ENCODE results near the gene ATG7. TPM values are rescaled to one million over a fixed set of nuclear protein-coding genes. Genes with fewer than 3 reads are reported as not detected.

ATG7 gene
- total and polyA plus RNA-seq, 10 of the 15 experiments (the other 5 are each of a cell fraction or from before 2014, with no cell fraction given): 13.5 to 49.5 (median 26.4) TPM

- CTCF ChIA-PET: no interaction called here
- Histone ChIP-seq H3K9me3 (replicated peaks; ENCODE audit: control insufficient read depth, insufficient read depth, low read length) (no peaks in the 10 kb centered on the region), H3K4me1 (ENCODE audit: control insufficient read depth, insufficient read depth, low read length) (peaks cover under 1% of the 10 kb centered on the region; the same call in 1 of the 2 replicates), H3K4me2 (ENCODE audit: control insufficient read depth, insufficient read depth) (no peak overlapping the region), H3K27me3 (replicated peaks in 1 of 2; ENCODE audit: control insufficient read depth in 2 of 2, insufficient read depth in 2 of 2, low read length in 1 of 2) (no peaks in the 10 kb centered on the region), H3K27ac (ENCODE audit: control insufficient read depth, insufficient read depth) (no peak overlapping the region), H3K36me3 (ENCODE audit: control insufficient read depth in 2 of 2, insufficient read depth in 2 of 2, low read length in 1 of 2) (peaks cover 3 to 5% of the 10 kb centered on the region in 2 experiments; a peak in 3 of 4 replicates), H2AFZ (ENCODE audit: control insufficient read depth, low read depth, low read length) (no peak overlapping the region), H4K20me1 (ENCODE audit: control insufficient read depth, insufficient read depth) (peaks cover 8% of the 10 kb centered on the region; the same call in 1 of the 2 replicates), H3K79me2 (ENCODE audit: control insufficient read depth, insufficient read depth, low read length) (peaks cover 44% of the 10 kb centered on the region), H3K9ac (ENCODE audit: control insufficient read depth, insufficient read depth, low read length) (no peak overlapping the region), H3K4me3 (no peak overlapping the region)
- FAIRE-seq (no peak), ATAC-seq (no peak), DNase-seq (ENCODE audit: low read depth, low spot score) (no peak)
- SMC1A ChIA-PET (ENCODE audit: uncharacterized antibody, unreplicated experiment): no interaction called here
- intact Hi-C loops (cut with micrococcal nuclease; ENCODE audit: unreplicated experiment): no loop called here
- 72% methylated on average over 3 of the region's 3 CpGs for WGBS (ENCODE audit: insufficient coverage, insufficient replicate concordance, low lambda C conversion rate, missing lambda C conversion rate)
- no peak for TF ChIP-seq ZNF24 (IDR thresholded peaks at IDR 0.05)
- no peak for TF ChIP-seq FOS (IDR thresholded peaks at IDR 0.05; ENCODE audit: borderline replicate concordance, extremely low read depth, insufficient read length)
- BruUV-seq (replicated peaks): no TSS peak
- RAD21 ChIA-PET (ENCODE audit: unreplicated experiment): interaction anchor here (1.3 kb wide), 1 partner anchor 209 kb away, joined by 3 read pairs; no protein-coding TSS in a partner anchor
- POLR2A ChIA-PET: no interaction called here
- in situ Hi-C loops (cut with MboI): no loop called here
These were observed 316.6 kb downstream of the ATG7 start for GRCh38 chr3:11588755-11589154.

- Histone ChIP-seq H3K36me3 (ENCODE audit: control insufficient read depth in 2 of 2, insufficient read depth in 2 of 2, low read length in 1 of 2) (peaks cover 3 to 5% of the 10 kb centered on the region in 2 experiments; a peak in 3 of 4 replicates), H3K4me1 (ENCODE audit: control insufficient read depth, insufficient read depth, low read length) (no peaks in the 10 kb centered on the region), H3K4me3 (no peak overlapping the region), H3K27me3 (replicated peaks in 1 of 2; ENCODE audit: control insufficient read depth in 2 of 2, insufficient read depth in 2 of 2, low read length in 1 of 2) (no peaks in the 10 kb centered on the region), H3K27ac (ENCODE audit: control insufficient read depth, insufficient read depth) (no peak overlapping the region), H3K4me2 (ENCODE audit: control insufficient read depth, insufficient read depth) (no peak overlapping the region), H2AFZ (ENCODE audit: control insufficient read depth, low read depth, low read length) (no peak overlapping the region), H3K79me2 (ENCODE audit: control insufficient read depth, insufficient read depth, low read length) (peaks cover 47% of the 10 kb centered on the region), H3K9ac (ENCODE audit: control insufficient read depth, insufficient read depth, low read length) (no peak overlapping the region), H4K20me1 (ENCODE audit: control insufficient read depth, insufficient read depth) (peaks cover 8% of the 10 kb centered on the region; the same call in 1 of the 2 replicates), H3K9me3 (replicated peaks; ENCODE audit: control insufficient read depth, insufficient read depth, low read length) (no peaks in the 10 kb centered on the region)
- ATAC-seq (no peak), FAIRE-seq (no peak), DNase-seq (ENCODE audit: low read depth, low spot score) (no peak)
- POLR2A ChIA-PET: interaction anchor here (1.2 kb wide), 1 partner anchor 12 kb away, joined by 3 read pairs; no protein-coding TSS in a partner anchor
- in situ Hi-C loops (cut with MboI): no loop called here
- CTCF ChIA-PET: interaction anchor here (1.6 kb wide), 1 partner anchor 62 kb away, joined by 3 read pairs; no protein-coding TSS in a partner anchor
- TF ChIP-seq TARDBP (IDR thresholded peaks at IDR 0.05; ENCODE audit: borderline replicate concordance) (no peak), MLLT1 (IDR thresholded peaks at IDR 0.05) (no peak), EGR1 (IDR thresholded peaks at IDR 0.05; ENCODE audit: borderline replicate concordance in 1 of 2, low read depth in 2 of 2, low read length in 2 of 2) (no peak), RELB (IDR thresholded peaks at IDR 0.05; ENCODE audit: low read depth) (no peak), PRDM15 (CRISPR knock-in tag; IDR thresholded peaks at IDR 0.05) (no peak), MTA3 (IDR thresholded peaks at IDR 0.05; ENCODE audit: borderline replicate concordance, low read length) (no peak), LARP7 (IDR thresholded peaks at IDR 0.05) (no peak), GABPA (IDR thresholded peaks at IDR 0.05; ENCODE audit: low read depth) (no peak), ZBED1 (IDR thresholded peaks at IDR 0.05; ENCODE audit: borderline replicate concordance) (no peak)
- 87% methylated on average over 10 of the region's 11 CpGs for WGBS (ENCODE audit: insufficient coverage, insufficient replicate concordance, low lambda C conversion rate, missing lambda C conversion rate)
- intact Hi-C loops (cut with micrococcal nuclease; ENCODE audit: unreplicated experiment): no loop called here
- SMC1A ChIA-PET (ENCODE audit: uncharacterized antibody, unreplicated experiment): no interaction called here
- no TSS peak for BruUV-seq (replicated peaks)
- RAD21 ChIA-PET (ENCODE audit: unreplicated experiment): interaction anchor here (1.3 kb wide), 1 partner anchor 210 kb away, joined by 3 read pairs; no protein-coding TSS in a partner anchor
These were observed 317.5 kb downstream of the ATG7 start for GRCh38 chr3:11589706-11590105.
